IPS-18a (cell line): ENCODE measurements around the gene AQP6.
"Not testable (repeated sequence)": the region's sequence is repeated elsewhere in the genome, so short reads cannot be mapped to it uniquely, and the experiment has no call there.

ENCODE experiments used
- H3K27ac ChIP-seq: one replicate; pipeline ENCODE4 v1.5.1; 2013; ENCODE audit warnings: low read length
- H3K27me3 ChIP-seq: one replicate; pipeline ENCODE4 v1.6.1; 2013; ENCODE audit warnings: mild to moderate bottlenecking, low read length; ENCODE audit not compliant: control insufficient read depth, insufficient read depth
- H3K36me3 ChIP-seq: one replicate; pipeline ENCODE4 v1.6.1; 2013; ENCODE audit warnings: low read depth, low read length; ENCODE audit not compliant: control insufficient read depth
- H3K4me1 ChIP-seq: one replicate; pipeline ENCODE4 v1.6.1; 2013; ENCODE audit warnings: low read depth, low read length; ENCODE audit not compliant: control insufficient read depth
- H3K4me3 ChIP-seq: one replicate; pipeline ENCODE4 v1.5.1; 2013; ENCODE audit warnings: low read length
- H3K9ac ChIP-seq: one replicate; pipeline ENCODE4 v1.6.1; 2013; ENCODE audit warnings: mild to moderate bottlenecking, low read length, moderate library complexity
- H3K9me3 ChIP-seq: one replicate; pipeline ENCODE4 v1.6.1; 2013; ENCODE audit warnings: low read depth, low read length; ENCODE audit not compliant: control insufficient read depth

AQP6 gene

DNA sequence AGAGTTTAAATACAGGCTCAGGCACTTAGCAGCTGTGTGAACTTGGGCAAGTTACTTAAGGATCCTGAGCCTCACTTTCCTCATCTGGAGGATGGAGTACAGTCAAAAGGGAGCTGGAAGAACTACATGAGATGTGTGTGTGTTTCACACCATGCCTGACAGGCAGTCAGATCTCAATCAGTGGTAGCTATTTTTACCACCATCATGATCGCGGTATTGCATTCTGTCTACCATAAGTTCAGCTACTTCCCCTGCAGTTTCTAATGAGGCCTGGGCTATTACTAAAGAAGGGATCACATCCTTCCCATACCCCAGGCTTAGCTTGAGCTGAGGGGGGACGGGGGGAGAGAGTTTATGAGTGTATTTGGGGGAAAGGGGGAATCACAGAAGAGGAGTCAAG lies 7.0 kb downstream of the AQP6 start:
- H3K27ac ChIP-seq, result no peak overlapping the region

DNA sequence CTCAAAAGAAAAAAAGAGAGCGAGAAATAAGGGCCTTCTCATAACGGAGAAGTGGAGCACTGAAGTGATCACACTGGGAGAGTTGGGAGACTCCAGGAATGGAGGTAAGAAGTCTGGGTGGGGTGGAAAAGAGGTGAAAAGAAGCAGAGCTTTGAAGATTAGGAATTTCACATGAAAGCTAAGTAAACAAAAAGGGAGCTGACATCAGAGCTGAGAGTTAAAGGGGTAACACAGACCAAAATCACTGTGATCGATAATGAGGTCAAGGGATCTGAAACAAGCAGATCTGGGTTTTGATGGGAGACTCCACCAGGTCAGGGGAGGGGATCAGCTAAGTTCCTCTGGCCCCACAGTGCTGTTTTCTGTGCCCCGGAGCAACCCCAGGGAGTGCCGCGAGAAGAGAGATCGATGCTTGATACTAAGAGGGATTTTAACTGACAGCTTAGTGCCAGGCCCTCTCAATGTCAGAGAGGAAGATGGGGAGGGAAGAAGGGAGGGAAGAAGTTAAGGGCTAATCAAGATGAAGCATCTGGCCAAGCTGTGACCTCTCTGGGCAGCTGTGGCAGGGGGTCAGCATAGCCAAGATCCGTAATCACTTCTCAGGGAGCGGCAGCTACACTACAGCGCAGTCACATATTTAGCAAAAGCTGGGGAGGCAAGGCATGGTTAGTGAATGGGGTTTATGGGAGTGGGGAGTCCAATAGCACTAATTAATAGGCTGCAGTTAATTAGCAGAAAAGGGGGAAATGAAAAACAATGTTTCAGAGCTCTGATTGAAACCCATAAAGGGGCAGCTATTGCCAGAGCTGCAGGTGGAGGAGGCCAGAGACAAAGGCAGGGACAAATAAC lies 8.0 kb downstream of the AQP6 start:
- Histone ChIP-seq H3K4me1 (peaks cover 14% of the 10 kb centered on the region), H3K27ac (no peak overlapping the region), H3K9ac (no peak overlapping the region), H3K4me3 (no peak overlapping the region), H3K9me3 (no peaks in the 10 kb centered on the region), H3K36me3 (no peaks in the 10 kb centered on the region), H3K27me3 (no peaks in the 10 kb centered on the region)

More for the DNA sequence above, 7.0 kb downstream of the AQP6 start:
- Histone ChIP-seq H3K4me1 (peaks cover 13% of the 10 kb centered on the region), H3K36me3 (no peaks in the 10 kb centered on the region), H3K9ac (no peak overlapping the region), H3K9me3 (no peaks in the 10 kb centered on the region), H3K4me3 (no peak overlapping the region), H3K27me3 (no peaks in the 10 kb centered on the region)

DNA sequence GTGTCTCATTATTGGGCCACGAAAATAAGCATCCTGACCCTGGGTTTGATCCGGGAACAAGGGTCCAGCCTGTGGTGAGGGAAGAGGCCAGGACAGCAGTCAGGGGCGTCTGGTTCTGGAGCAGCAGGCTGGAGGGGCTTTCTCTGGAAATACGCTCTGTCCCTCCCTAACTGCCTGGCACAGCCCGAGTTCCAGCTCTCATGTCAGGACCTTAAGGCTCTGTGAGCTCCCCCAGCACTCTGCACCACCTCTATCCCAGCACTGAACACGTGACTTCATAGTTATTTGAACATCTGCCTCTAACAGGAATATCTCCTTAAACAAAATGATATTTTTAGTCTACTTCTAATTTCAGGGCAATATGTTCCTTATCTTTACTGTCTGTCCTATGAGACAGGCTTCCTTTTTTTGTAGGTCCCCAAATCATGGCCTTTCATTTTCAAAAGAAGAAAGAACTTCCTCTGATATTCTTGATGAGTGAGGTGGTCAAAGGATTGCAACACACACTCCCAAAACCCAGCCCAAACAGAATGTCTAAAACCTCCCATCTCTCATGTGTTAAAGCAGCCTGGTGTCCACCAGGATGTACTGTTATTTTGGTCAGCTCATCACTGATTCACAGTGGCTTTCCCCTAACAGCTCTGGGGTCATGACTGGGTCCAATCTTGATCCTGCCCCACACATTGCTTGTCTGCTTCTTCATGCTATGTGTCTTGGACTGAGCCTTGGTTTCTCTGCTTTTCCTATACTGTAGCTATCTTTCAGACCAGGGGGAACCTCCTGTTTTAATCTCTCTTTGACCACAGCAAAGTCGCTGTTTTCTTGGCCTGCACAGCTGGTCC lies 9.7 kb downstream of the AQP6 start:
- no peak overlapping the region for H3K27ac ChIP-seq
- no peaks in the 10 kb centered on the region for H3K9me3 ChIP-seq
- peaks cover 3% of the 10 kb centered on the region for H3K36me3 ChIP-seq
- H3K27me3 ChIP-seq, result no peaks in the 10 kb centered on the region
- no peak overlapping the region for H3K9ac ChIP-seq
- peaks cover 17% of the 10 kb centered on the region for H3K4me1 ChIP-seq
- H3K4me3 ChIP-seq, result no peak overlapping the region

DNA sequence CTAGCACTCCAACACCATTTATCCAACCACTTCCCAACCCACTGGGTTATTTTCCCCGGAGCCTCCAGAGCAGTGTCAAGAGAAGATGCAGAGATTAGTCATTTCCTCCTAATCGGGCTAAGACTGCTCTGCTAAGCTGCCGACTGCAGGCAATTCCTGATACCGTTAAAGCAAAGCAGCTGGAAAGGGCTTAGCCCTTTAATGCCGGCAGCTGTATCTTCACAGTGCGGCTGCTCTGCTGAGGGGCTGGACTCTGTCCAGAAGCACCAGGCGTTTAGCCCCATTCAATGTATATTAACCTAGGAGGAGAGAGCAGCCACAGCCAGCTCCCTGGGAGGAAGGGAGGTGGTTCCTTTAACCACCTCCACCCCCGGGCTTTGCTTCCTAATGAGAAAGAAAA lies 11.1 kb downstream of the AQP6 start:
- Histone ChIP-seq H3K9me3 (no peaks in the 10 kb centered on the region), H3K4me3 (no peak overlapping the region), H3K9ac (no peak overlapping the region), H3K27ac (no peak overlapping the region), H3K36me3 (peaks cover 15% of the 10 kb centered on the region), H3K27me3 (no peaks in the 10 kb centered on the region), H3K4me1 (peaks cover 13% of the 10 kb centered on the region)

- H3K4me3 ChIP-seq, result no peak overlapping the region
- H3K9ac ChIP-seq, result no peak overlapping the region
- peaks cover 6% of the 10 kb centered on the region for H3K4me1 ChIP-seq
These were observed 12.0 kb downstream of the AQP6 start for GRCh38 chr12:49984476-49985359.

GRCh38 chr12:49985981-49986380 lies 13.2 kb downstream of the AQP6 start:
- peaks cover 33% of the 10 kb centered on the region for H3K36me3 ChIP-seq
- no peak overlapping the region for H3K4me3 ChIP-seq
- no peak overlapping the region for H3K27ac ChIP-seq
- no peaks in the 10 kb centered on the region for H3K27me3 ChIP-seq
- H3K9me3 ChIP-seq, result no peaks in the 10 kb centered on the region
- peaks cover 5% of the 10 kb centered on the region for H3K4me1 ChIP-seq
- H3K9ac ChIP-seq, result no peak overlapping the region

More at GRCh38 chr12:49984476-49985359, 12.0 kb downstream of the AQP6 start:
- peaks cover 21% of the 10 kb centered on the region for H3K36me3 ChIP-seq
- H3K9me3 ChIP-seq, result no peaks in the 10 kb centered on the region
- H3K27ac ChIP-seq, result no peak overlapping the region
- H3K27me3 ChIP-seq, result no peaks in the 10 kb centered on the region

DNA sequence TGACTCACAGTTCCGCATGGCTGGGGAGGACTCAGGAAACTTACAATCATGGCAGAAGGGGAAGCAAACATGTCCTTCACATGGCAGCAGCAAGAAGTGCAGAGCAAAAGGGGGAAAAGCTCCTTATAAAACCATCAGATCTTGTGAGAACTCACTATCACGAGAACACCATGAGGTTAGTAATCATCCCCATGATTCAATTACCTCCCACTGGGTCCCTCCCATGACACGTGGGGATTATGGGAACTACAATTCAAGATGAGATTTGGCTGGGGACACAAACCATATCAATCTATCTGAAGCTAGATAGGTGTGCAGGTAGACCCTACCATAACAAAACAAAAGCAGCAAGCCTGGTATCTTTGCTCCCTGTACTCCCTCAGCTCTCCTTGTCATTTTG lies 13.7 kb downstream of the AQP6 start:
- not testable (repeated sequence) for H3K9ac ChIP-seq, H3K4me1 ChIP-seq, H3K27ac ChIP-seq, H3K4me3 ChIP-seq, H3K27me3 ChIP-seq, H3K9me3 ChIP-seq
- peaks cover 35% of the 10 kb centered on the region for H3K36me3 ChIP-seq

- Histone ChIP-seq H3K9me3 (no peaks in the 10 kb centered on the region), H3K9ac (no peak overlapping the region), H3K27ac (no peak overlapping the region), H3K36me3 (peaks cover 47% of the 10 kb centered on the region), H3K4me1 (peaks cover 5% of the 10 kb centered on the region), H3K27me3 (no peaks in the 10 kb centered on the region), H3K4me3 (no peak overlapping the region)
These were observed 15.0 kb downstream of the AQP6 start for GRCh38 chr12:49987625-49988303.

DNA sequence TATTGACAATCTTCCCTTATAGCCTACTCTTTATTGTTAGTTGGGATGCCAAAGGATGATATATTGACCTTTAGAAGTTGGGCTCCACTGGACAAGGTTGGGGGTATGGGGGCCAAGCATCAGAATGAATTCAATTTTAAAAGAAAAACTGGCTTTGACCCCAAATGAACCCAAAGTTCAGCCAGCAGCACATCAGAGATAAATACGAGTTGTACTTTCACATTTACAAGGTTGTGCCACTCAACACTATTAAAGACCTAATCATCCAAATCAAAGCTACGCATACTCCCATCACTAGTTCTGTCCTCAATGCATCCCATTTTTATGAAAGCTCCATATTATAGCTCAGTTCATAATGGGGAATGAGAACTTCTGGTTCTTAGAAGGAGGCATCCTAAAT lies 16.7 kb downstream of the AQP6 start:
- H3K9ac ChIP-seq, H3K4me1 ChIP-seq, H3K27me3 ChIP-seq, H3K9me3 ChIP-seq, H3K27ac ChIP-seq, H3K4me3 ChIP-seq: not testable (repeated sequence)
- H3K36me3 ChIP-seq, result peaks cover 59% of the 10 kb centered on the region

DNA sequence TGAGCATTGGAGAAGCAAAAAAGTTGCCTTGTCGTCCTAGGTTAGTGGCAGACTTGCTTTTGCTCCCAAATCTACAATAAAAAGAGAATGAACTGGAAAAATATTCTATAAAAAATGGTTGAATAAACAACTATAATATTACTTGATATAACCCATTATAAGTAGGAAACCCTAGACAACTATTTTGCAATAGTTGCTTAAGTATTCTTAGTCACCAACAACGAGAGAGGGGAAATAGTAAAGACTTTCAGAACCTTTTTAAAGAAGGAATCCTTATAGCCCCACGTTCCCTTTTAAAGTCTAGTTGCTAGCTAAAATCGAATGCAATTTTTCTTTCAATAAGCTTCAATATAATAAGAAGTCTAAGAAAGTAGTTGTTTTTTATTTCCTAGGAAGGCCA lies 17.5 kb downstream of the AQP6 start:
- Histone ChIP-seq H3K27me3 (no peaks in the 10 kb centered on the region), H3K4me1 (peaks cover 5% of the 10 kb centered on the region), H3K36me3 (peaks cover 68% of the 10 kb centered on the region), H3K9ac (no peak overlapping the region), H3K4me3 (no peak overlapping the region), H3K27ac (no peak overlapping the region), H3K9me3 (no peaks in the 10 kb centered on the region)

GRCh38 chr12:49998453-49998852 lies 25.7 kb downstream of the AQP6 start:
- Histone ChIP-seq H3K4me3 (no peak overlapping the region), H3K9me3 (no peaks in the 10 kb centered on the region), H3K27me3 (no peaks in the 10 kb centered on the region), H3K9ac (no peak overlapping the region), H3K36me3 (peaks cover 73% of the 10 kb centered on the region), H3K4me1 (no peaks in the 10 kb centered on the region), H3K27ac (no peak overlapping the region)
